GM12878 (cell line): ENCODE data around the gene DTX1. TPM values are rescaled to one million over a fixed set of nuclear protein-coding genes. Genes with fewer than 3 reads are reported as not detected.
A peak's percentile ranks its signal among the peaks of the same experiment; 100 is the strongest.

ENCODE experiments used
- ATAC-seq: fragments of 200-7000 bp; cut with Tn5 transposase; 3 replicates; pipeline ENCODE4 v1.9.1; 2020; ENCODE audit warnings: mild to moderate bottlenecking, moderate library complexity
- BruUV-seq: library from RNA; stranded (reverse); fragments of 400-500 nt; replicated peaks from 2 replicates; lab custom pipeline; 2021; lab: Mats Ljungman, UMichigan
- CTCF ChIA-PET: fragments of 300-600 bp; sonication (Branson Sonifier 250); formaldehyde crosslinking; extraction: SDS; loops from one replicate; lab custom pipeline; 2021; ENCODE audit warnings: inconsistent platforms; lab: Yijun Ruan, JAX
- POLR2A ChIA-PET: fragments of 350-600 bp; formaldehyde crosslinking; extraction: SDS; loops from one replicate; lab custom pipeline; 2021; ENCODE audit warnings: inconsistent platforms; lab: Charles Lee
- RAD21 ChIA-PET: fragments of 300-600 bp; sonication (Branson Sonifier 250); formaldehyde crosslinking; loops from one replicate; lab custom pipeline; 2023; ENCODE audit warnings: antibody characterized with exemption; ENCODE audit not compliant: unreplicated experiment; lab: Charles Lee
- SMC1A ChIA-PET: fragments of 300-600 bp; sonication (Branson Sonifier 250); formaldehyde crosslinking; loops from one replicate; lab custom pipeline; 2023; ENCODE audit not compliant: unreplicated experiment, uncharacterized antibody; lab: Charles Lee
- DNase-seq: peaks from one replicate; pipeline ENCODE4 v3.0.0-alpha.2; 2011; ENCODE audit warnings: low read depth, low spot score
- FAIRE-seq: peaks from 3 replicates; lab custom pipeline; 2011; peaks lifted over from hg19 to GRCh38; lab: Jason Lieb, UNC
- H2AFZ ChIP-seq: 2 replicates; pipeline ENCODE4 v1.6.0; 2011; ENCODE audit warnings: low read depth, low read length, control low read depth; ENCODE audit not compliant: control insufficient read depth
- H3K27ac ChIP-seq: 2 replicates; pipeline ENCODE4 v1.5.1; 2011; ENCODE audit warnings: control low read depth; ENCODE audit not compliant: control insufficient read depth, insufficient read depth
- H3K27me3 ChIP-seq, 2 experiments: replicated peaks in 1 of 2; 2 replicates each; pipeline versions ENCODE4 v1.6.0 to v1.6.1; 2011; ENCODE audit warnings: low read length in 1 of 2; ENCODE audit not compliant: control insufficient read depth in 2 of 2, insufficient read depth in 2 of 2
- H3K36me3 ChIP-seq, 2 experiments: 2 replicates each; pipeline ENCODE4 v1.5.1; 2011; ENCODE audit warnings: low read length in 1 of 2; ENCODE audit not compliant: control insufficient read depth in 2 of 2, insufficient read depth in 2 of 2
- H3K4me1 ChIP-seq: 2 replicates; pipeline ENCODE4 v1.6.1; 2011; ENCODE audit warnings: mild to moderate bottlenecking, low read length, moderate library complexity, mixed read lengths; ENCODE audit not compliant: control insufficient read depth, insufficient read depth
- H3K4me2 ChIP-seq: 2 replicates; pipeline ENCODE4 v1.6.0; 2011; ENCODE audit warnings: control low read depth; ENCODE audit not compliant: control insufficient read depth, insufficient read depth
- H3K4me3 ChIP-seq: fragments of 200-600 bp; sonication (generic); 2 replicates; pipeline ENCODE4 v1.5.1; 2016
- H3K79me2 ChIP-seq: 2 replicates; pipeline ENCODE4 v1.6.0; 2011; ENCODE audit warnings: low read length; ENCODE audit not compliant: control insufficient read depth, insufficient read depth
- H3K9ac ChIP-seq: 2 replicates; pipeline ENCODE4 v1.8.0; 2011; ENCODE audit warnings: low read length, control low read depth, mixed read lengths; ENCODE audit not compliant: control insufficient read depth, insufficient read depth
- H3K9me3 ChIP-seq: replicated peaks from 3 replicates; pipeline ENCODE4 v1.5.1; 2011; ENCODE audit warnings: mild to moderate bottlenecking, low read length; ENCODE audit not compliant: control insufficient read depth, insufficient read depth
- H4K20me1 ChIP-seq: 2 replicates; pipeline ENCODE4 v1.6.0; 2011; ENCODE audit not compliant: control insufficient read depth, insufficient read depth
- BHLHE40 ChIP-seq, 2 experiments: fragments of 450-650 bp in 1 of 2; IDR thresholded peaks; 2 replicates each; pipeline ENCODE4 v1.6.1; 2011 to 2017; ENCODE audit warnings: low read depth in 2 of 2, borderline replicate concordance in 1 of 2, improper control_type of control experiment in 1 of 2, low read length in 1 of 2, mild to moderate bottlenecking in 1 of 2
- BRCA1 ChIP-seq: IDR thresholded peaks from 2 replicates; pipeline ENCODE4 v1.6.1; 2011; ENCODE audit warnings: low read depth, low read length, improper control_type of control experiment
- KAT2A ChIP-seq: conservative IDR thresholded peaks from 2 replicates; pipeline ENCODE4 v1.6.1; 2011; ENCODE audit warnings: low read depth, low read length; ENCODE audit not compliant: control insufficient read depth
- MYC ChIP-seq: IDR thresholded peaks from 2 replicates; pipeline ENCODE4 v1.6.1; 2011; ENCODE audit warnings: mild to moderate bottlenecking, low read length, moderate library complexity, inconsistent platforms; ENCODE audit not compliant: insufficient read depth, insufficient replicate concordance, insufficient read length, severe bottlenecking
- POLR2AphosphoS5 ChIP-seq: IDR thresholded peaks from 2 replicates; pipeline ENCODE4 v1.6.1; 2011; ENCODE audit warnings: mild to moderate bottlenecking, low read length, inconsistent platforms
- SP1 ChIP-seq: IDR thresholded peaks from one replicate; pipeline ENCODE4 v1.6.1; 2011; ENCODE audit warnings: low read depth, low read length
- SPI1 ChIP-seq: IDR thresholded peaks from 2 replicates; pipeline ENCODE4 v1.6.1; 2011; ENCODE audit warnings: low read depth, mild to moderate bottlenecking, low read length, moderate library complexity, borderline replicate concordance; ENCODE audit not compliant: insufficient read depth
- SRF ChIP-seq, 2 experiments: IDR thresholded peaks; 2 replicates each; pipeline ENCODE4 v1.6.1; 2011; ENCODE audit warnings: low read depth in 2 of 2, low read length in 2 of 2, mild to moderate bottlenecking in 1 of 2, moderate library complexity in 1 of 2
- TCF12 ChIP-seq: IDR thresholded peaks from 2 replicates; pipeline ENCODE4 v1.6.1; 2011; ENCODE audit warnings: low read depth, mild to moderate bottlenecking, low read length
- TCF7 ChIP-seq: IDR thresholded peaks from 2 replicates; pipeline ENCODE4 v1.6.1; 2014; ENCODE audit warnings: antibody characterized with exemption, borderline replicate concordance
- USF2 ChIP-seq: IDR thresholded peaks from 2 replicates; pipeline ENCODE4 v1.6.1; 2011; ENCODE audit warnings: low read depth, low read length, improper control_type of control experiment, borderline replicate concordance
- ZBED1 ChIP-seq: IDR thresholded peaks from 2 replicates; pipeline ENCODE4 v1.6.1; 2016; ENCODE audit warnings: borderline replicate concordance
- ZNF24 ChIP-seq: fragments of 450-650 bp; IDR thresholded peaks from 2 replicates; pipeline ENCODE4 v1.6.1; 2017; ENCODE audit warnings: antibody characterized with exemption, mild to moderate bottlenecking
- ZNF687 ChIP-seq: fragments of 450-650 bp; IDR thresholded peaks from 2 replicates; pipeline ENCODE4 v1.6.1; 2017; ENCODE audit warnings: mild to moderate bottlenecking, moderate library complexity
- WGBS: methylation state at CpG from one replicate; pipeline ENCODE4 v1.1.6; 2016; ENCODE audit warnings: low lambda C conversion rate; ENCODE audit not compliant: insufficient replicate concordance, insufficient coverage; ENCODE audit errors: missing lambda C conversion rate; 5-methylcytosine and 5-hydroxymethylcytosine counted together
- in situ Hi-C: fragments of 300-500 bp; cut with MboI; formaldehyde crosslinking; loops from 9 replicates; pipeline ENCODE4 v1.14.3; 2018; ENCODE audit warnings: mixed read lengths
- intact Hi-C: fragments of 100-400 bp; cut with micrococcal nuclease; formaldehyde crosslinking; loops from one replicate; pipeline ENCODE4 v1.14.2; 2022; ENCODE audit not compliant: unreplicated experiment
- polyA plus RNA-seq, 11 experiments: library from polyadenylated mRNA; depleted of rRNA in 4 of 11; unstranded in 6 of 11; stranded (reverse) in 5 of 11; fragments of >200 nt; fragmentation: Nextera tagmentation in 4 of 11; fragmentation: Illumina TruSeq in 1 of 11; extraction: Ambion mirVana in 4 of 11; extraction: Trizol in 1 of 11; gene quantifications; 1 replicate in 1 of 11; 2 replicates in 10 of 11; pipeline versions ENCODE4 v1.2.1 to v1.2.3, GENCODE V29; 2011 to 2016; ENCODE audit warnings: inconsistent platforms in 2 of 11, missing spikeins in 2 of 11, low read depth in 1 of 11
- total RNA-seq, 4 experiments: library from RNA; depleted of rRNA in 3 of 4; stranded (reverse); fragments of >200 nt in 3 of 4; fragmentation: Illumina TruSeq in 1 of 4; extraction: Trizol in 1 of 4; gene quantifications; 2 replicates each; pipeline versions ENCODE4 v1.2.1 to v1.2.3, GENCODE V29; 2013 to 2021

The DTX1 gene
- total and polyA plus RNA-seq, 10 of the 15 experiments (the other 5 are each of a cell fraction or from before 2014, with no cell fraction given) = 0.09 to 2.8 (median 0.66) TPM

- no peak for TF ChIP-seq USF2
- no peak for TF ChIP-seq ZBED1
- TF ChIP-seq KAT2A = no peak
- no peak for TF ChIP-seq SP1
- TF ChIP-seq POLR2AphosphoS5 = no peak
- no peak for TF ChIP-seq TCF12
- no peak for TF ChIP-seq MYC
Observed at GRCh38 chr12:113103756-113104450, 47.4 kb downstream of the DTX1 start (continued).

- ATAC-seq = peak; percentile 61
- WGBS = 26% methylated on average over 13 of the region's 13 CpGs
- intact Hi-C loops (loop anchor here (5.0 kb wide), 1 partner anchor 47 kb away; no protein-coding TSS in a partner anchor), in situ Hi-C loops (no loop called here)
- Histone ChIP-seq H3K79me2 (no peaks in the 10 kb centered on the region), H3K4me1 (peaks cover 10% of the 10 kb centered on the region; the same call in 1 of the 2 replicates), H3K36me3 (no peaks in the 10 kb centered on the region), H4K20me1 (no peaks in the 10 kb centered on the region), H3K27me3 (no peaks in the 10 kb centered on the region), H2AFZ (no peak overlapping the region; the same call in 1 of the 2 replicates), H3K9ac (no peak overlapping the region), H3K9me3 (no peaks in the 10 kb centered on the region), H3K27ac (no peak overlapping the region), H3K4me2 (no peak overlapping the region), H3K4me3 (no peak overlapping the region)
- TF ChIP-seq BRCA1 = no peak
- 0 out of 2 replicates have a peak, but pooled peaks have one; percentile 41 for TF ChIP-seq ZNF687
- TF ChIP-seq ZNF24 = peak; percentile 59
- TF ChIP-seq BHLHE40 (IDR thresholded peaks at IDR 0.05; ENCODE audit: borderline replicate concordance in 1 of 2, low read depth in 2 of 2, low read length in 1 of 2) = peak; percentile 49 to 68; a peak in 3 of 4 replicates
- no peak for TF ChIP-seq TCF7
- peak; percentile 31; the same call in 1 of the 2 replicates for TF ChIP-seq SPI1
- TF ChIP-seq SRF (IDR thresholded peaks at IDR 0.05; ENCODE audit: low read depth in 2 of 2, low read length in 2 of 2) = no peak
- FAIRE-seq = no peak
- ChIA-PET SMC1A (no interaction called here), POLR2A (no interaction called here), CTCF (interaction anchor here (1.9 to 2.7 kb wide), 2 partner anchors 13 to 68 kb away, joined by 7 to 16 read pairs; no protein-coding TSS in a partner anchor), RAD21 (interaction anchor here (0.6 kb wide), 1 partner anchor 278 kb away, joined by 6 read pairs; no protein-coding TSS in a partner anchor)
- no peak for DNase-seq
- BruUV-seq = no TSS peak
Observed at GRCh38 chr12:113104953-113105510, 48.5 kb downstream of the DTX1 start.
